GM23338 (cell line): ENCODE results near the gene FOXC2. TPM values are rescaled to one million over a fixed set of nuclear protein-coding genes. Genes with fewer than 3 reads are reported as not detected.
A peak's percentile ranks its signal among the peaks of the same experiment; 100 is the strongest.

Experiments
- ATAC-seq: fragments of 200-7000 bp; cut with Tn5 transposase; 3 replicates; pipeline ENCODE4 v1.9.1; 2020
- DNase-seq: peaks from one replicate; pipeline ENCODE4 v3.0.0-alpha.2; 2015; ENCODE audit warnings: low spot score
- H2AFZ ChIP-seq: fragments of 200-600 bp; sonication (generic); 2 replicates; pipeline ENCODE4 v1.8.0; 2016; ENCODE audit warnings: antibody characterized with exemption, mild to moderate bottlenecking, moderate library complexity
- H3F3A ChIP-seq: fragments of 200-600 bp; sonication (generic); replicated peaks from 2 replicates; pipeline ENCODE4 v1.8.0; 2017; ENCODE audit warnings: antibody characterized with exemption, mixed run types, low read depth
- H3K27ac ChIP-seq: fragments of 200-600 bp; sonication (generic); 2 replicates; pipeline ENCODE4 v1.6.1; 2016; ENCODE audit warnings: low read depth
- H3K27me3 ChIP-seq: fragments of 200-600 bp; sonication (generic); 2 replicates; pipeline ENCODE4 v1.8.0; 2016; ENCODE audit warnings: mild to moderate bottlenecking, mixed run types, moderate library complexity; ENCODE audit not compliant: insufficient read depth
- H3K36me3 ChIP-seq: fragments of 200-600 bp; sonication (generic); 2 replicates; pipeline ENCODE4 v1.8.0; 2016; ENCODE audit warnings: mild to moderate bottlenecking; ENCODE audit not compliant: insufficient read depth
- H3K4me1 ChIP-seq: fragments of 200-600 bp; sonication (generic); 2 replicates; pipeline ENCODE4 v1.8.0; 2016; ENCODE audit warnings: mild to moderate bottlenecking, moderate library complexity; ENCODE audit not compliant: insufficient read depth
- H3K4me2 ChIP-seq: fragments of 200-600 bp; sonication (generic); 2 replicates; pipeline ENCODE4 v1.7.1; 2017; ENCODE audit warnings: mixed run types
- H3K4me3 ChIP-seq: fragments of 200-600 bp; sonication (generic); 2 replicates; pipeline ENCODE4 v1.6.1; 2016; ENCODE audit warnings: mixed run types
- H3K79me2 ChIP-seq: fragments of 200-600 bp; sonication (generic); replicated peaks from 2 replicates; pipeline ENCODE4 v1.8.0; 2017; ENCODE audit warnings: mild to moderate bottlenecking; ENCODE audit not compliant: insufficient read depth
- H3K9me2 ChIP-seq: fragments of 200-600 bp; sonication (generic); 2 replicates; pipeline ENCODE4 v1.8.0; 2017; ENCODE audit not compliant: insufficient read depth
- H4K20me1 ChIP-seq: fragments of 200-600 bp; sonication (generic); replicated peaks from 2 replicates; pipeline ENCODE4 v1.8.0; 2017; ENCODE audit warnings: mild to moderate bottlenecking; ENCODE audit not compliant: insufficient read depth
- H3K27ac Mint-ChIP-seq: 2 replicates; pipeline ENCODE4 v1.8.0; 2020; ENCODE audit warnings: inconsistent platforms, mild to moderate bottlenecking, moderate library complexity, mixed read lengths
- H3K27me3 Mint-ChIP-seq: 3 replicates; pipeline ENCODE4 v1.8.0; 2022; ENCODE audit warnings: low read depth, mild to moderate bottlenecking, moderate library complexity, mixed read lengths, inconsistent platforms; ENCODE audit not compliant: insufficient read depth, poor library complexity
- H3K36me3 Mint-ChIP-seq: 3 replicates; pipeline ENCODE4 v1.8.0; 2021; ENCODE audit warnings: low read depth, mild to moderate bottlenecking, inconsistent platforms, moderate library complexity, mixed read lengths
- H3K4me1 Mint-ChIP-seq: 3 replicates; pipeline ENCODE4 v1.8.0; 2020; ENCODE audit warnings: mild to moderate bottlenecking, inconsistent platforms, mixed read lengths
- H3K4me3 Mint-ChIP-seq: 3 replicates; pipeline ENCODE4 v1.8.0; 2021; ENCODE audit warnings: moderate library complexity, mild to moderate bottlenecking, inconsistent platforms, mixed read lengths
- H3K9me3 Mint-ChIP-seq: 3 replicates; pipeline ENCODE4 v1.8.0; 2020; ENCODE audit warnings: moderate library complexity, mild to moderate bottlenecking, inconsistent platforms, mixed read lengths
- CTCF ChIP-seq, 2 experiments: fragments of 200-600 bp in 1 of 2; sonication (generic) in 1 of 2; conservative IDR thresholded peaks; 2 replicates each; pipeline versions ENCODE4 v1.5.1 to v1.6.1; 2016 to 2017; ENCODE audit warnings: antibody characterized with exemption in 2 of 2, low read depth in 2 of 2, mild to moderate bottlenecking in 2 of 2, moderate library complexity in 1 of 2
- ETS1 ChIP-seq: IDR thresholded peaks from 2 replicates; pipeline ENCODE4 v1.6.1; 2016; ENCODE audit warnings: antibody characterized with exemption
- EZH2 ChIP-seq: fragments of 200-600 bp; sonication (generic); IDR thresholded peaks from one replicate; pipeline ENCODE4 v1.8.0; 2017; ENCODE audit warnings: antibody characterized with exemption, mild to moderate bottlenecking, low read depth; ENCODE audit not compliant: unreplicated experiment
- EZH2phosphoT487 ChIP-seq: fragments of 200-600 bp; sonication (generic); IDR thresholded peaks from one replicate; pipeline ENCODE4 v1.8.1; 2018; ENCODE audit warnings: antibody characterized with exemption; ENCODE audit not compliant: unreplicated experiment
- JUNB ChIP-seq: IDR thresholded peaks from one replicate; pipeline ENCODE4 v1.6.1; 2016; ENCODE audit warnings: antibody characterized with exemption; ENCODE audit not compliant: unreplicated experiment
- NANOG ChIP-seq: IDR thresholded peaks from 2 replicates; pipeline ENCODE4 v1.6.1; 2016; ENCODE audit warnings: antibody characterized with exemption, borderline replicate concordance
- STAT1 ChIP-seq: IDR thresholded peaks from one replicate; pipeline ENCODE4 v1.6.1; 2016; ENCODE audit warnings: antibody characterized with exemption; ENCODE audit not compliant: unreplicated experiment
- ZNF331 ChIP-seq: fragments of 250-450 bp; sonication (Bioruptor Pico); IDR thresholded peaks from 2 replicates; pipeline ENCODE4 v1.5.0; 2020; ENCODE audit warnings: low read depth, mild to moderate bottlenecking, moderate library complexity
- polyA plus RNA-seq: library from polyadenylated mRNA; unstranded; fragments of >200 nt; fragmentation: Nextera tagmentation; extraction: Ambion mirVana; gene quantifications from 2 replicates; pipeline ENCODE4 v1.2.1, GENCODE V29; 2016
- total RNA-seq: library from RNA; depleted of rRNA; stranded (reverse); fragments of >200 nt; shearing (Covaris generic); gene quantifications from 2 replicates; pipeline ENCODE4 v1.2.3, GENCODE V29; 2014

The FOXC2 gene
- total and polyA plus RNA-seq, 2 experiments from 2014 or later: 0.16 TPM; not detected in 1

- Mint-ChIP-seq H3K27me3 (peaks cover 2% of the 10 kb centered on the region), H3K9me3 (peaks cover 2% of the 10 kb centered on the region; the same call in 1 of the 3 replicates), H3K27ac (no peak overlapping the region), H3K36me3 (no peaks in the 10 kb centered on the region), H3K4me3 (no peak overlapping the region), H3K4me1 (no peaks in the 10 kb centered on the region)
- H4K20me1 ChIP-seq: no peaks in the 10 kb centered on the region
- H3K9me2 ChIP-seq: no peaks in the 10 kb centered on the region
- no peak for DNase-seq
- no peak overlapping the region for H3K27ac ChIP-seq
- no peak for ATAC-seq
- no peaks in the 10 kb centered on the region for H3K27me3 ChIP-seq
- no peak overlapping the region for H3K4me3 ChIP-seq
- no peaks in the 10 kb centered on the region for H3K79me2 ChIP-seq
- H2AFZ ChIP-seq: no peak overlapping the region
- no peaks in the 10 kb centered on the region for H3K36me3 ChIP-seq
- no peaks in the 10 kb centered on the region for H3K4me1 ChIP-seq
- no peaks in the 10 kb centered on the region for H3F3A ChIP-seq
- TF ChIP-seq EZH2phosphoT487: no peak
- TF ChIP-seq CTCF (conservative IDR thresholded peaks at IDR 0.05; ENCODE audit: low read depth in 2 of 2): no peak
- no peak for TF ChIP-seq ETS1
- TF ChIP-seq JUNB: no peak
- TF ChIP-seq ZNF331 (CRISPR knock-in tag): no peak
- TF ChIP-seq EZH2: no peak
- no peak for TF ChIP-seq NANOG
- no peak overlapping the region for H3K4me2 ChIP-seq
These were observed 39.3 kb downstream of the FOXC2 start for GRCh38 chr16:86605950-86606349.

GRCh38 chr16:86608301-86608747 lies 41.7 kb downstream of the FOXC2 start:
- H3K27ac Mint-ChIP-seq: no peak overlapping the region
- no peak overlapping the region for H3K27ac ChIP-seq
- no peak overlapping the region for H3K4me2 ChIP-seq
- ATAC-seq: no peak
- peaks cover 4% of the 10 kb centered on the region for H3K27me3 Mint-ChIP-seq
- no peaks in the 10 kb centered on the region for H3K36me3 ChIP-seq
- no peaks in the 10 kb centered on the region for H3K9me2 ChIP-seq
- no peak overlapping the region for H2AFZ ChIP-seq
- H3K79me2 ChIP-seq: no peaks in the 10 kb centered on the region
- H3K4me1 ChIP-seq: no peaks in the 10 kb centered on the region
- no peak overlapping the region for H3K4me3 ChIP-seq
- H3K27me3 ChIP-seq: no peaks in the 10 kb centered on the region
- no peak overlapping the region for H3K4me3 Mint-ChIP-seq
- no peaks in the 10 kb centered on the region for H3F3A ChIP-seq
- no peak for DNase-seq
- no peak for TF ChIP-seq EZH2
- peak; percentile 12 to 17; a peak in 2 of 4 replicates for TF ChIP-seq CTCF (conservative IDR thresholded peaks at IDR 0.05; ENCODE audit: low read depth in 2 of 2)
- TF ChIP-seq NANOG: no peak
- no peak for TF ChIP-seq STAT1
- H3K9me3 Mint-ChIP-seq: peaks cover 2% of the 10 kb centered on the region; the same call in 1 of the 3 replicates
- no peaks in the 10 kb centered on the region for H3K4me1 Mint-ChIP-seq
- H3K36me3 Mint-ChIP-seq: no peaks in the 10 kb centered on the region
- no peaks in the 10 kb centered on the region for H4K20me1 ChIP-seq
